Fibroblast of villous mesenchyme (primary cell): ENCODE results near the gene TRIM17. TPM values are rescaled to one million over a fixed set of nuclear protein-coding genes. Genes with fewer than 3 reads are reported as not detected.

ENCODE experiments used
- DNase-seq: peaks from one replicate; pipeline ENCODE4 v3.0.0-alpha.2; 2010; ENCODE audit warnings: low read depth
- H3K4me3 ChIP-seq: 2 replicates; pipeline ENCODE4 v1.5.1; 2011; ENCODE audit warnings: low read depth, mild to moderate bottlenecking, low read length
- total RNA-seq: library from RNA; depleted of rRNA; stranded (reverse); fragments of >200 nt; gene quantifications from 2 replicates; pipeline ENCODE4 v1.2.3, GENCODE V29; 2012
- TF ChIP-seq, protein P1 (sequence below): IDR thresholded peaks from 2 replicates; pipeline ENCODE4 v1.5.1; 2012; ENCODE audit warnings: low read depth, mild to moderate bottlenecking, low read length; ENCODE audit not compliant: insufficient read depth

The TRIM17 gene
- total RNA-seq, 1 donor = 0.43 TPM

DNA sequence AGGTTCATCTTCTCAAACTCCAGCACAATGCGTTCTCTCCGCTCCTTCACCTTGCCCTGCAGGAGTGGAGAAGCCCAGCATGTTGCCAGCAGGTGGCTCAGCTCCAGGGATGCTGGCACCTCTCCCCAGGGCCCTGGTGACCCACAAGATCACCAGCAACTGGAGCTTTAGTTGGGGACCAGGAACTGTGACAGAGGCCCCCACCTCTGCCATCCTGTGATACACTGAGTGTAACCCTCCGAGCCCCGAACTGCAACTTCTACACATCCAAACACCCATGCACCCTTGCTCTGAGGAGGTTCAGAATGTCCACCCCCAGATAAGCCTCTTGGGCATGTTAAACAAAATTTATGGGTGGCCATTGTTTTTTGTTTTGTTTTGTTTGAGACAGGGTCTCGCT lies 5.5 kb downstream of the TRIM17 start:
- DNase-seq = no peak
- H3K4me3 ChIP-seq = no peak overlapping the region
- TF ChIP-seq, protein P1, sequence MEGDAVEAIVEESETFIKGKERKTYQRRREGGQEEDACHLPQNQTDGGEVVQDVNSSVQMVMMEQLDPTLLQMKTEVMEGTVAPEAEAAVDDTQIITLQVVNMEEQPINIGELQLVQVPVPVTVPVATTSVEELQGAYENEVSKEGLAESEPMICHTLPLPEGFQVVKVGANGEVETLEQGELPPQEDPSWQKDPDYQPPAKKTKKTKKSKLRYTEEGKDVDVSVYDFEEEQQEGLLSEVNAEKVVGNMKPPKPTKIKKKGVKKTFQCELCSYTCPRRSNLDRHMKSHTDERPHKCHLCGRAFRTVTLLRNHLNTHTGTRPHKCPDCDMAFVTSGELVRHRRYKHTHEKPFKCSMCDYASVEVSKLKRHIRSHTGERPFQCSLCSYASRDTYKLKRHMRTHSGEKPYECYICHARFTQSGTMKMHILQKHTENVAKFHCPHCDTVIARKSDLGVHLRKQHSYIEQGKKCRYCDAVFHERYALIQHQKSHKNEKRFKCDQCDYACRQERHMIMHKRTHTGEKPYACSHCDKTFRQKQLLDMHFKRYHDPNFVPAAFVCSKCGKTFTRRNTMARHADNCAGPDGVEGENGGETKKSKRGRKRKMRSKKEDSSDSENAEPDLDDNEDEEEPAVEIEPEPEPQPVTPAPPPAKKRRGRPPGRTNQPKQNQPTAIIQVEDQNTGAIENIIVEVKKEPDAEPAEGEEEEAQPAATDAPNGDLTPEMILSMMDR = no peak

DNA sequence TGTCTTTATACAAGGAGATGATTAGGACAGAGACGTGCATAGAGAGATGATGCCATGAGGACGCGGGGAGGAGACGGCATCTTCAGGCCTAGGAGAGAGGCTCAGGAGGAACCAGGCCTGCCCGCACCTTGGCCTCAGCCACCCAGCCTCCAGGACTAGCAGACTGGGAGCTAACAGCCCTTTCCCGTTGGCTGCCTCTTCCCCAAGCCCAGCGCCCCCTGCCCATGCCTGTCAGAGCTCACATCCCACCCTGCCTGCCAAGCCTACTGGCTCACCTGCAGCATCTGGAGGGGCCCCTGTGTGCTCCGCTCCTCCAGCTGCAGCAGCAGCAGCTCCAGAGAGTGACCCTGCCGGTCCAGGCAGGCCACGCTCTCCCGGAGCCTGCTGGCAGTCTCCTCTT lies 6.0 kb downstream of the TRIM17 start:
- DNase-seq = no peak
- TF ChIP-seq, protein P1 = no peak
- H3K4me3 ChIP-seq = no peak overlapping the region

DNA sequence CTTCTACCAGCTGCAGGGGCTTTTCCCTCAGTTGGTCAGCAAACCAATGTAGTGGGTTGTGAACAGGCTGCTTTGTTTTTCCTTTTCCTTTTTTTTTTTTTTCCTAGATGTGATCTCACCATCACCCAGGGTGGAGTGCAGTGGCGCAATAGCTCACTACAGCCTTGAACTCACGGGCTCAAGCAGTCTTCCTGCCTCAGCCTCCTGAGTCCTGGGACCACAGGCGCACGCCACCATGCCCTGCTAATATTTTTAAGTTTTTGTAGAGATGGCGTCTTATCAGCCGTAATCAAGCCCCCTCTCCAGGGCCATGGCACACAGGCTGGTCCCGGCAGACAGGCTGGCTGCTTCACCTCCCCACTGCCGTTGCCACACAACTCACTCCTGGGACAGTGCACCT lies 6.6 kb downstream of the TRIM17 start:
- DNase-seq = peak; percentile 61
- TF ChIP-seq, protein P1 = no peak
- H3K4me3 ChIP-seq = no peak overlapping the region

DNA sequence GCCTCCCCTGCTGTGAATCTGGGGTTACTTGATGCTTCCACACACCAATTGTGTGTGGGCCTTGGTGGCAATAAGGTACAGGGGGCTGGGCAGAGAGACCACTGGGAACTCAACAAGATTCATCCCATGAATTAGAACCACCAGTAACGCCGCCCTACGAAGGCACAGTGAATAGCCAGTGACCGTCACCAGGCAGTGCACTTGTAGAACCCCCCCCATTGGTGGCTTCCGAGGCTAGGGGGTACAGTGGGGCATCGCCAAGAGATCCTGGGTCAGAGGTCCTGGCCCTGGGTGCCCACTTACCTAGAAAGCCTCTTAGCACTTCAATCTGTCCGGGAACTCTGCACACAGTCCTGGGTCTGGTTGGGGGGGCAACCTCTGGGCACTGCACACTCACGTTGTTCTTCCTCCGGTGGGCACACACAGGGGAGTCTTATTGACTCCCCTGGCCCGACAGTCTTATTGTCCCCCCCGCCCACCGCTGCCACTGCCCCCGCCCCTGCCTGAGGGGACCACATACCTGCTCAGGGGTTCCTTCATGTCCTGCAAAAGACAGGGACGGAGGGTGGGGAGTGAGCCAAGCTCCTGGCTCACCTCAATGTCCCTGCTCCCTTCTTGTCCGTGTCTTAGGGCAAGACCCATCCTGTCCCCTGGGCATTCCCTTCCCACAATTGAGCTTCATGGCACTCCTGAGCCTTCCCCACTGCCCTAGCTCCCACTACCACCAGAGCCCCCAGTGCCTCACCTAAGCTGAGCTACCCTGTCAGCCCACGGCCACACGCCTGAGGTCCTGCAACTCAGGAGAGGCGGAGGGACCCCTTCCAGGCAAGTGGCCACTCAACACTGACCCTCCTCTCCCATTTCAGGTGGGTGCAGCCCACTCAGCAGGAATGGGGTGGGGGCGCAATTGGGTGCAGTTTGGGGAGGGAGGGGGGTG lies 7.5 kb downstream of the TRIM17 start:
- no peak overlapping the region for H3K4me3 ChIP-seq
- TF ChIP-seq, protein P1 = no peak
- DNase-seq = no peak

DNA sequence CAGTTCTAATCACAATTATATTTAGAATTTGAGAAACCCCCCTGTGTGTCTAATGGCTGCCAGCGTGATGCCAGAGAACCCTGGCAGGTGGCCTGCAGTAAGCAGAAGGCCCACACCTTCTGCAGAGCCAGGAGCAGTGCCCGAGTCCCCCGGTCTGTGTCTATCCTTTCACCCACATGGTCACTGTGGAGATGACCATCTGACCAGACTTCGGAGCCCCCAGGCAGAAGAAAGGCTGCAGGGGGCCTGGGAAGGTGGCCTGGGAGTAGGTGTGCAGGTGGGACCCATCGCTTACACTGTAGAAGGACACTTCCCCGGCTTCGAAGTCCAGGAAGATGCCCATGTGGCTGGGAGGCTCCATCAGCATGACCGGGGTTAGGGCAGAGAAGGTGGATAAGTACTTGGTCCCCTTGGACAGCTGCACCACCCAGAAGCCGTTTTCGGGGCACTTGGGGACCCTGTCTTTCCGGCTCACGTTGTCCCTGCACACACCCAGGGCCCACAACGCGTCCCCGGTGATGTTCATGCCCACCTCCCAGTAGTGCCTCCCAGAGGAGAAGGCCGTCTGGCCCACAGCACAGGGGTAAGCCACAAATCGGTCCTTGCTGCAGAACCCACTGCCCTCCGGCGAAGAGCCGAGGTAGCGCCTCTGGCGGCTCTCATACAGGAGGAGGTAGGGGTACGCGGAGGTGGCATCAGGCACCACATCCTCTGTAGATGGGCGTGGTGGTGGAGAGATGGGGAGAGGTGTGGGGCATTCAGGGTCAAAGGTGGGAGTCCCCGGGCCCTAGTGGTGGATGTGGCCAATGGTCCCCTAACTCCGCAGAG lies 8.4 kb downstream of the TRIM17 start:
- TF ChIP-seq, protein P1 = no peak

DNA sequence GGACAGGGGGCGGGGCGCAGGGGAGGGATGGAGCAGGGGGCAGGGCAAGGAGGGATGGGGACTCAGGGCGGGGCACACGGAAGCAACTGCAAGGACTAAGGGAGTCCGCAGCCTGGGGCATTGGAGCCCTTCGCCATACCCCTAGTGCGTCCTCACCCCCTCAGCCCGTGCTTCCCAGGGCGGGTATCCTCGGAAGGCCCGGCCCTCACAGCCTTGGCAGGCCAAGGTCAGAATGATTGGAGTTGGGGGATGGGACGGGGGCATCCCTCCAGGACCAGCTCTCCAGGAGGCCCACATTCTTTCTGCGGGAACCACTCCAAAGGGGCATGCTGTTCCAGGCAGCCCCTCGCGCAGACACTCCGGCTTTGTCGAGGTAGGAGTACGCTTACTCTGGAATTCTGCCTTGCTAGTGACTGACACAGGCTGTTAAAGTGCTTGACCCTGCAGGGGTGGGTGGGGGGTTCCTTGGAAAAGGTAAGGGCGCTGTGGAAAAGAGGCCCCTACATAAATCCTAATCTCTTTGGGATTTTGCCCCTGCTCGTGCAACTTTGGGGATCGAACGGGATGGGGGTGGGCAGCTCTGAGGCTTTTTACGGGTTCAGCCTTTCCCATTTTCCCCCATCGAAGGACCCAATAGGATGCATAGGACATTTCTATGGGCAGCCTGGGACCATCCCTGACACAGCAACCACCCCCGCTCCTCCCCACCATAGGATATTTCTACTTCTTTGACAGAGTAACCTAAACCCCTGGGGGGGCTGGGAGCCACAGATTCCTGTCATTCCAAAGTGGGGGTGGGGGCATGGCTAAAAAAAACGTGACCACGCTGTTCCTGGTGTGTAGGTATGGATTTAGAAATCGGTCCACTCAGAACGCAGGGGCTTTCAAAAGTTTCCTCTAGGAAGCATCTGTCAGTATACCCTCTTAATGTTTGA lies 9.3 kb downstream of the TRIM17 start:
- DNase-seq = no peak
- TF ChIP-seq, protein P1 = no peak
- H3K4me3 ChIP-seq = peak overlapping the region; percentile 91

More for the DNA sequence above, 8.4 kb downstream of the TRIM17 start:
- no peak for DNase-seq
- peak overlapping the region; percentile 91 for H3K4me3 ChIP-seq
